ENCODE results near the gene NR0B2. TPM values are rescaled to one million over a fixed set of nuclear protein-coding genes. Genes with fewer than 3 reads are reported as not detected.

The NR0B2 gene
- not detected in 2 replicates for total RNA-seq (2014; rRNA removed)
- not detected for Bru-seq, nascent RNA
- BruChase-seq, experiment 1, labeled RNA remaining after a 6-hour chase, result not detected
- not detected for BruChase-seq, experiment 2, labeled RNA remaining after a 2-hour chase
- long read RNA-seq, result 0 reads

GRCh38 chr1:26913754-26914619 lies at the start of gene NR0B2:
TSS of gene NR0B2 (minus strand) at chr1:26913975. CDS start at chr1:26913940, 35 bp downstream.
- H3K9me3 ChIP-seq (ENCODE audit: low read length), result no peaks in the 10 kb centered on the region
- TF ChIP-seq EZH2phosphoT487 (IDR thresholded peaks at IDR 0.05; ENCODE audit: borderline replicate concordance, low read length) (no peak), EZH2 (IDR thresholded peaks at IDR 0.05; ENCODE audit: low read length, unreplicated experiment) (no peak), CTCF (conservative IDR thresholded peaks at IDR 0.05; ENCODE audit: low read depth, low read length) (no peak)
- intact Hi-C loops (cut with micrococcal nuclease), result no loop called here
- no TSS peak for BruUV-seq (replicated peaks)
- ChIA-PET POLR2A (ENCODE audit: unreplicated experiment) (no interaction called here), CTCF (no interaction called here)
- H3K79me2 ChIP-seq (ENCODE audit: low read length), result no peaks in the 10 kb centered on the region
- ATAC-seq (no peak), DNase-seq (no peak)
- no peak within 1 kb of the TSS for H3K9ac ChIP-seq (ENCODE audit: low read length)
- no peaks in the 10 kb centered on the region for H4K20me1 ChIP-seq (ENCODE audit: low read length)
- H3K4me3 ChIP-seq (ENCODE audit: low read length), result no peak within 1 kb of the TSS
- H3K27ac ChIP-seq (ENCODE audit: low read length), result no peak within 1 kb of the TSS
- H3F3A ChIP-seq (ENCODE audit: low read length, unreplicated experiment), result no peaks in the 10 kb centered on the region
- H3K36me3 ChIP-seq (ENCODE audit: low read depth, low read length), result no peaks in the 10 kb centered on the region
- no peaks in the 10 kb centered on the region for H3K9me2 ChIP-seq (replicated peaks; ENCODE audit: low read length)
- no peaks in the 10 kb centered on the region for H3K27me3 ChIP-seq (ENCODE audit: low read length)
- no peaks in the 10 kb centered on the region for H3K4me1 ChIP-seq (ENCODE audit: insufficient read depth, low read length)
- H2AFZ ChIP-seq (ENCODE audit: low read length), result no peak within 1 kb of the TSS
- no peak within 1 kb of the TSS for H3K4me2 ChIP-seq (ENCODE audit: low read length)

- no peak for TF ChIP-seq EZH2phosphoT487 (IDR thresholded peaks at IDR 0.05; ENCODE audit: borderline replicate concordance, low read length)
- TF ChIP-seq CTCF (conservative IDR thresholded peaks at IDR 0.05; ENCODE audit: low read depth, low read length), result no peak
- TF ChIP-seq EZH2 (IDR thresholded peaks at IDR 0.05; ENCODE audit: low read length, unreplicated experiment), result no peak
- Histone ChIP-seq H3K4me1 (ENCODE audit: insufficient read depth, low read length) (peaks cover 25% of the 10 kb centered on the region), H3K27ac (ENCODE audit: low read length) (0 out of 2 replicates have a peak overlapping the region, but pooled peaks have one; percentile 1), H3K9me2 (replicated peaks; ENCODE audit: low read length) (no peaks in the 10 kb centered on the region), H3K9ac (ENCODE audit: low read length) (no peak overlapping the region), H3F3A (ENCODE audit: low read length, unreplicated experiment) (no peaks in the 10 kb centered on the region), H2AFZ (ENCODE audit: low read length) (no peak overlapping the region), H3K79me2 (ENCODE audit: low read length) (peaks cover 25% of the 10 kb centered on the region), H4K20me1 (ENCODE audit: low read length) (no peaks in the 10 kb centered on the region), H3K27me3 (ENCODE audit: low read length) (no peaks in the 10 kb centered on the region), H3K36me3 (ENCODE audit: low read depth, low read length) (no peaks in the 10 kb centered on the region), H3K4me2 (ENCODE audit: low read length) (peak overlapping the region; percentile 80), H3K4me3 (ENCODE audit: low read length) (no peak overlapping the region), H3K9me3 (ENCODE audit: low read length) (no peaks in the 10 kb centered on the region)
- DNase-seq (peak; percentile 88), ATAC-seq (peak; percentile 77)
- ChIA-PET POLR2A (ENCODE audit: unreplicated experiment) (interaction anchor here (0.6 to 1.1 kb wide), 2 partner anchors 31 to 42 kb away, joined by 3 to 7 read pairs; partner anchors contain the start of gene TRNP1), CTCF (interaction anchor here (0.6 to 0.7 kb wide), 3 partner anchors 35 to 94 kb away, joined by 3 to 12 read pairs (median 3); no protein-coding TSS in a partner anchor)
- intact Hi-C loops (cut with micrococcal nuclease), result no loop called here
- no TSS peak for BruUV-seq (replicated peaks)
Measured at GRCh38 chr1:26961826-26962225, 48.1 kb upstream of the NR0B2 start.

GRCh38 chr1:26960625-26960966 lies 46.8 kb upstream of the NR0B2 start:
- Histone ChIP-seq H3K4me1 (ENCODE audit: insufficient read depth, low read length) (peaks cover 25% of the 10 kb centered on the region), H3F3A (ENCODE audit: low read length, unreplicated experiment) (no peaks in the 10 kb centered on the region), H3K79me2 (ENCODE audit: low read length) (peaks cover 25% of the 10 kb centered on the region), H3K9me3 (ENCODE audit: low read length) (no peaks in the 10 kb centered on the region), H3K27ac (ENCODE audit: low read length) (no peak overlapping the region), H3K36me3 (ENCODE audit: low read depth, low read length) (no peaks in the 10 kb centered on the region), H3K4me3 (ENCODE audit: low read length) (peak overlapping the region; percentile 94), H4K20me1 (ENCODE audit: low read length) (no peaks in the 10 kb centered on the region), H2AFZ (ENCODE audit: low read length) (peak overlapping the region; percentile 80), H3K27me3 (ENCODE audit: low read length) (no peaks in the 10 kb centered on the region), H3K4me2 (ENCODE audit: low read length) (peak overlapping the region; percentile 80), H3K9ac (ENCODE audit: low read length) (peak overlapping the region; percentile 93), H3K9me2 (replicated peaks; ENCODE audit: low read length) (no peaks in the 10 kb centered on the region)
- BruUV-seq (replicated peaks), result TSS peak; percentile 32
- DNase-seq (no peak), ATAC-seq (peak; percentile 3; the same call in 1 of the 2 replicates)
- CTCF ChIA-PET, result no interaction called here
- intact Hi-C loops (cut with micrococcal nuclease), result no loop called here
- TF ChIP-seq EZH2phosphoT487 (IDR thresholded peaks at IDR 0.05; ENCODE audit: borderline replicate concordance, low read length), result no peak
- TF ChIP-seq EZH2 (IDR thresholded peaks at IDR 0.05; ENCODE audit: low read length, unreplicated experiment), result no peak
- no peak for TF ChIP-seq CTCF (conservative IDR thresholded peaks at IDR 0.05; ENCODE audit: low read depth, low read length)
- POLR2A ChIA-PET (ENCODE audit: unreplicated experiment), result no interaction called here
